GM21737 (cell line): ENCODE data around the gene IER5L.
A peak's percentile ranks its signal among the peaks of the same experiment; 100 is the strongest.
"Not testable (repeated sequence)": the region's sequence is repeated elsewhere in the genome, so short reads cannot be mapped to it uniquely, and the experiment has no call there.

Source experiments
- ATAC-seq: cut with Tn5 transposase; IDR thresholded peaks from one replicate; pipeline ENCODE4 v1.9.1; 2021; ENCODE audit warnings: mild to moderate bottlenecking, moderate library complexity; ENCODE audit not compliant: unreplicated experiment

The IER5L gene

DNA sequence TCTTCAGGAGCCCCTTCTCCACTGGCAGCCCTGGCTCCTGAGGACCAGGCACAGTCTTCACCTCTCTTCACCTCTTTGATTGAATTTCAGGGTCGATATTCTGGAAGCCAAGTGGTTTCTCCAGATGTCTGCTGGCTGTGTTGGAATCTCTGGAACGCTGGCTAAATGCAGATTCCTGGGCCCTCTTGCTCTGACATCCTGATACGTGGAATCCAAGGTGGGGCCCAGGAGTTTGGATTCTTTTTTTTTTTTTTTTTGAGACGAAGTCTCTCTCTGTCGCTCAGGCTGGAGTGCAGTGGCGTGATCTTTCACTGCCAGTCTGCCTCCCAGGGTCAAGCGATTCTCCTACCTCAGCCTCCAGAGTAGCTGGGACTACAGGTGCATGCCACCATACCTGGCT is 26.8 kb upstream of the IER5L start:
- ATAC-seq = no peak

DNA sequence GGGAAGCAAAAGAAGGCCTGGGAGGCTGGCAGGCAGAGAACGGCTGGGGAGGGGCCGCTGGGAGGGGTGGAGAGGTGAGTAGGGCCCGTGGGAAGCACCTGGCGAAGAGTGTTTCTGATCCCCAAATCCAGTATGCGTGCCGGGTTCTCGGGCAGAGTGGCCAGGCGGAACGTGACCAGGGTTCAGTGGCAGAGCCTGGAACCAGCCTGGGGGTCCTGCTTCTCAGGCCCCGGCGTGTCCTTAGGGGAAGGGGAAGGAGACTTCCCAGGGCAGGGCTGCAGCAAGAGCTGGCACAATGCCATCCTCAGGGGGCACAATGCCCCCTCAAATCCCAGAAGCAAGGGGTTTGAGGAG is 25.5 kb upstream of the IER5L start:
- no peak for ATAC-seq

DNA sequence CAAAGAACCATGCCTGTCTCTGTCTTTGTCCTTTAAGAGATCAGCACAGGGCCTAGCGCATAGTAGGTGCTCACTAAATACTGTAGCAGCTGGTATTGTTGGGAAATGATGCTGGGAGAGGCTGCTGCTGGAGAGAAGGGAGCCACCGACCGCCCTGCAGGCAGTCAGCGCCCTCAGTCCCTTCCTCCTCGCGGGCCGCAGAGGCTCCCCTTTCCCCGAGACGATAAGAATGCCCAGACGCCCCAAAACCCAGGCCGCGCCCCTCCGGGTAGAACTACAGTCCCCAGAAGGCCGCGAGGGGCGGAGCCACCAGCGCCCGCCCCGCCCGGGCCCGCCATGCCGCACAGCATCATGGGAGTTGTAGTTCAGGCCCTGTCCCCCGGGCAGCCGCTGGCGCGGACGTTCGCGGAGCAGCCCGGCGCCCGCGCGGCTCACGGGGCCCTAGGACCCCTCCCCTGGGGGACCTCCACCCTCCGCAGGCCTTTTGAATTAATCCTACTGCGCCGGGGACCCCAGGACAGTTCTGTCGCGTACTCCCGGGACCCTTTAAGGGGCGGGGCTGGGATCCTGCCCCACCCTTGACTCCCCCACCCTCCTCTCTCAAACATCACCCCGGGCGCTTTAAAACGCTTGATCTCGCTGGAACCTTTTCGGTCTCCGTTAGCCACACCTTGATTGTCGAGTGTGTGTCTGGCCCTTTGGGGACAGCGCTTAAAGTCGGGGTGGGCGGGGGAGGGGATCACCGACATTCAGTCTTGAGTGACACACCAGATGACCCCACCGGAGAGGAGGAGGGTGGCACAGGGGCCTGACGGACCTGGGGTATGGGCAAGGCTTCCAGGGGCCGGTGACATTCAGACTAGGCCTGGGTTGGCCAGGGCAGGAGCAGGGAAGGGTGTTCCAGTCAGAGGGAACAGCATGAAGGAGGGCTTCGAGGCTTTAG is 24.8 kb upstream of the IER5L start:
- ATAC-seq = peak; percentile 88

DNA sequence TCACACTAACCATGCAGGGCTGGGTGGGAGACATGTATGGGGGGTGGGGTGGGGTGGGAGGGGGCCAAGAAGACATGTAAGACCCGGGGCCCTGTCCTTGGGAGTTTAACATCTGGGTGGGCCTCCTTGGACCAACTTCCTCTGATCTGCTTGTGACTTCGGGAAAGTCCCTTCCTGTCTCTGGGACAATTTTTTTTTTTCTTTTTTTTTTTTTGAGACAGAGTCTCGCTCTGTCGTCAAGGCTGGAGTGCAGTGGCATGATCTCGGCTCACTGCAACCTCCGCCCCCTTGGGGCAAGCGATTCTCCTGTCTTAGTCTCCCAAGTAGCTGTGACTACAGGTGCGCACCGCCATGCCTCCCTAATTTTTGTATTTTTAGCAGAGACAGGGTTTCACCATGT is 23.8 kb upstream of the IER5L start:
- no peak for ATAC-seq

DNA sequence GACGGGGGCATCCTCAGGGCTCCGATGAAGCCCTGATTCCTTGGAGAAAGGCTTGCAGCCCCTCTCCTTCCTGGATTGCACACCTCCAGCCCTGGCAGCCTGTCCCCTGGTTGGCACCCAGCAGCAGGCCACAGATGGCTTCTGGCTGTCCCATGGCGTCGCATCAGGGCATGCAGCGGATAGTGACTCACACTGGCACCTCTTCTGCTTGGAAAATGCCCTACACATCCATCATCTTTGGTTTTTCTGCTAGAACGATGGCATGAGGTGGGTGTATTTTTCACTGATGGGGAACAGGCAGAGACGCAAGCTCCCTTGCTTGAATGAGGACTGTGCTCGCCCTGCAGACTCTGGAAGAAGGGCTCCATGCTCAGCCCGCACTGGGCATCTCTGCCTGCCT is 23.2 kb upstream of the IER5L start:
- no peak for ATAC-seq

- no peak for ATAC-seq
These were observed 22.2 kb upstream of the IER5L start for GRCh38 chr9:129200255-129200654.

- ATAC-seq = no peak
These were observed 21.0 kb upstream of the IER5L start for GRCh38 chr9:129199044-129199435.

- ATAC-seq = no peak
These were observed 20.4 kb upstream of the IER5L start for GRCh38 chr9:129198319-129199043.

GRCh38 chr9:129197978-129198318 is 19.9 kb upstream of the IER5L start:
- ATAC-seq = no peak

DNA sequence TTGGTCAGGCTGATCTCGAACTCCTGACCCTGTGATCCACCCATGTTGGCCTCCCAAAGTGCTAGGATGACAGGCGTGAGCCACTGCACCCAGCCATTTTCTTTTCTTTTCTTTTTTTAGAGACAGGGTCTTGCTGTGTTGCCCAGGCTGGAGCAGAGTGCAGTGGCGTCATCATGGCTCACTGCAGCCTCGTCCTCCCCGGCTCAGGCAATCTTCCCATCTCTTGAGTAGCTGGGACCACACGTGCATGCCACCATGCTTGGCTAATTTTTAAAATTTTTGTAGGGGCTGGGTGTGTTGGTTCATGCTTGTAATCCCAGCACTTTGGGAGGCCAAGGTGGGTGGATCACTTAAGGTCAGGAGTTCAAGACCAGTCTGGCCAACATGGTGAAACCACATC is 19.0 kb upstream of the IER5L start:
- ATAC-seq = not testable (repeated sequence)

DNA sequence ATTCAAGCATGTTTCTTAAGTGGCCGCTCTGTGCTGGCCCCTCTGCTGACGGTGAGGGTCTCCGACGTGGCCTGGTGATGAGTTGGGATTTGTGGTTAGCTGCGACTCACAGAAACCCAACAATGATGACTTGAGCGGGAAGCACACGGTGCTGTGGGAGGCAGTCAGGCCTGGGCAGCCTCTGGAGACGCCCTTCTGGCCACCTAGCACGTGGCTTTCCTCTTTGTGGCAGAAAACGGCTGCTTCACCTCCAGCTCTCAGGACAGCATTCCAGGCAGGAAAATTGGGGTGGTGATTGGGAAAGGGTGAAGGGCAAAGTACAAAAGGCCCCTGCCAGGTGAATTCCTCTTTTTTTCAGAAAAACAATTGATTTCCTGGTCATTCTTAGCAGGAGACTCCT is 17.5 kb upstream of the IER5L start:
- ATAC-seq = no peak

DNA sequence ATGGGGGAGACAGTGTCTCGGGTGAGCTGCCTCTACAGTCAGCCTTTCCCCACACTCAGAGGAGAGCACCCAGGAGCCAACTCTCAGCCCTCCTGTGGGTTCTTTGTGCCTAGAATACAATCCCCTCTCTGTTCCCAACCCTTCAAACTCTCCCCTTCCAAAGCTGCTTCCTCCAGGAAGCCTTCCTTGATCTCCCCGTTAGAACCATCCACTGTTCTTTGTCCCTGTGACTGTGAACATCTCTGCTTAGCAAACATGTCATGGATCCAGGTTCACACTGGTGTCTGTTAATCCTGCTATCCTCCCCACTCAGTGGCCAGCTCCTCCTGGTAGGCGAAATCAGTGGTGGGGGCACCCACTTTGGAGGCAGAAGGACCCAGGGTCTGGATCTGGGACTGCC is 16.2 kb upstream of the IER5L start:
- ATAC-seq = no peak

DNA sequence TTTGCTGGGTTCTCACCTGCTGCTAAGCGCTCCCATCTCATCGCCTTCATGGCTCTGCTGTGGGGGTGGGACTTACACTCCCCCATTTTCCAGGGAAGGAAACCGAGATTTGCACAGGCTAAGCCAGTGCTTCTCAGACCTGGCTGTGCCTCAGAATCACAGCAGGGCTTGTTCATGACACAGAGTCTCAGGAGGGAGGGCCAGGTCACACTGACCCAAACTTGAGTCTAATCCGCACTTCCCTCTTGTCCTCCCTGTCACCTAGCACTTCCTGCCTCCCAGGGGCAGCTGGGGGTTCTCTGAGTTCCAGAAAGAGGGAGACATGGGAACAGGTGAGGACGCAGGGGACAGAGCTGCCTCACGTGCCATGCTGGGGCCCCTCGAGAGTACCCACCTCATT is 15.6 kb upstream of the IER5L start:
- ATAC-seq = no peak

DNA sequence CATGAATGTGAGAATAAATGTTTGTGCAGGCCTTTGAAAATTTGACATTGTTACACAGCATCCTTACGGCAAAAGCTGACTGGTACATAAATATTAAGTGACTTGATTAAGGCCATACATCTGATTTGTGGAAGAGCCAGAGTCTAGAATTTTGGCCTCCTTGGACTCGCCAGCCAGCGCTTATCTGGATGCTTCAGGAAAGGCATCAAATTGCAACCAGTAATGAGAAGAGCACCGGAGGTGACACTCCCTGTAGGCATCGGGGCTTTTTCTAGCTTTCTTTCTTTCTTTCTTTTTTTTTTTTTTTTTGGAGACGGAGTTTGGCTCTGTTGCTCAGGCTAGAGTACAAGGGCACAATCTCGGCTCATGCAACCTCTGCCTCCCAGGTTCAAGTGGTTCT is 13.2 kb upstream of the IER5L start:
- ATAC-seq = no peak

DNA sequence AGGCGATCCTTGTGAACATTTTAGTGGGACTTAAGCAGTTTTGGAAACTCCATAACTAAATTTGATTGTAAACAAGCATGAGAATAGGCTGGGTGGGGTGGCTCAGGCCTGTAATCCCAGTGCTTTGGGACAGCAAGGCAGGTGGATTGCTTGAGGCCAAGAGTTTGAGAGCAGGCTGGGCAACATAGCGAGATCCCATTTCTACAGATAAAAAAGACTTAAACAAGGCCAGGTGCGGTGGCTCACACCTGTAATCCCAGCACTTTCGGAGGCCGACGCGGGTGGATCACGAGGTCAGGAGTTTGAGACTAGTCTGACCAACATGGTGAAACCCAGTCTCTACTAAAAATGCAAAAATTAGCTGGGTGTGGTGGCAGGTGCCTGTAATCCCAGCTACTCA is 11.9 kb upstream of the IER5L start:
- ATAC-seq = not testable (repeated sequence)

- ATAC-seq = no peak
These were observed 9.0 kb upstream of the IER5L start for GRCh38 chr9:129187042-129187441.

GRCh38 chr9:129185991-129186390 is 7.9 kb upstream of the IER5L start:
- no peak for ATAC-seq

DNA sequence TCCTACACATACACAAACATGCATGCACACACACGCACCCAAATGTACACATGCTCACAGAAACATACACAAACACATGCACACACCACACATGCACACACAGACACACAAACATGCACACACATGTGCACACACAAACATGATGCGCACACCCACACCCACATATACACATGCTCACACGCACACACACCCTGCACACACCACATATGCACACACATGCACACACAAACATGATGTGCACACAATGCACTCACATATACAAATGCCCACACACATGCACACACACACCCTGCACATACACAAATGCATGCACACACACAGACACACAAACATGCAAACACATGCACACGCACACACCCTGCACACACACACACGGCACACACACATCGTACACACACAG is 7.3 kb upstream of the IER5L start:
- no peak for ATAC-seq

GRCh38 chr9:129184596-129185122 is 6.6 kb upstream of the IER5L start:
- no peak for ATAC-seq

DNA sequence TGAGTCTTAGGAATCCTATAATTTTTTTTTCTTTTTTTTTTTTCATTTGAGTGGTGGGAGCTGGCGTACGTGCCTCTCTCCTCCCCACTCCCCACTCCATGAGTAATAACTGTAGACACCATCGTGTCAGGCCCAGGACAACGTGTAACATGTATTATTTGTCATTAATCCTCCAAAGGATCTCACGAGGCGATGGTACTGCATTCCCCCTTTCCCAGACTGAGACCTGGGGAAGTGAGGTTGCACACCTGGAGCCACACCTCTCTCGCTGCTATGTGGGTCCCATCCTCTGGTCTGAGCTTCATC is 6.1 kb upstream of the IER5L start:
- ATAC-seq = no peak

DNA sequence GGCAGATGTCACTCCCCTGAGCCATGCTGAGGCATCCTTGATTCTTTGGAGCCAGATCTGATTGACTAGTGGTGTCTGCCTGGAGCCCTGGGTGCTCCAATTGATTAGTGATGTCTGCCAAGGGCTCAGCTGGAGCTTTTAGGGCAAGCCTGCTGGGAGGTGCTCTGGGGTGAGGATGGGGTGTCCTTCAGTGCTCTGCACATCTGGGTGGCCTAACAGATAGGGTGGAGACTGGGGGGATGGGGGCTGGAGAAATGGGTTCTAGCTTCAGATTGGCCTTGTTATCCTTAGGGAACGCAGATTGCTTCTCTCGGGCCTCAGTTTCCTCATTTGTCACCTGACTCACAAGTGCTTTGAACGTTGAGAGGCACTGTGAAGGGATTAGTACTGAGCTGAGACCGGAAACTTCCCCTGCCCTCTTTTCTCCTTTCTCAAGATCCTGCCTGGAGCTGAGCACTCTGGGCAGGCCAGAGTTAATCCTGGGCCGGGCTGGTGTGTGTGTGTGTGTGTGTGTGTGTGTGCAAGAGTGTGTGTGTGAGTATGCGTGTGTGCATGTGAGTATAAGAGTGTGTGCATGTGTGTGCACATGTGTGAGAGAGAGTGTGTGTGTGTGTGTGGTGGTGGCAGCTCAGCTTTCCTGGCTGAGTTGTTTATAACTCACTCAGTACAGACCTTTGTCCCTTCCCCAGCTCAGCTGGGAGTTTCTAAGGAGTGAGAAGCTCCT is 5.6 kb upstream of the IER5L start:
- ATAC-seq = no peak
